ENCODE data around the gene LCNL1.
A peak's percentile ranks its signal among the peaks of the same experiment; 100 is the strongest.

The LCNL1 gene

DNA sequence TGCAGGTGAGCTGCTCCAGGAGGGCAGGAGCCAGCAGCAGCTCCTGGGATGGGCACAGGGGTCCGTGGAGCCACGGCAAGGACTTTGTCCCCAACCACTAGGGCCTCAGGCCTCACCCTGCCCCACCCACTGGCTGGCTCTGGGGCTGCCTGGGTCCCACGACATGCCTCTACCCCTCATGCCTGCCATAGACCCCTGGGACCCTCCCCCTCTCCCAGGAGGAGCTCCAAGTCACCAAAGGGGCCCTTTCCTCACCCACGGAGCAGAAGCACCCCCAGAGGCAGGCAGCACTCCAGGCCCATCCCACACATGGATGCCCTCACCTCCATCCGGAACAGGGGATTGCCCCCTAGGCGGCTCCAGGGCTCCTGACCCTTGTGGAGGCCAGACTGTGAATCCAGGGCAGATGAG is 38.8 kb downstream of the LCNL1 start:
- H3K27me3 Mint-ChIP-seq, result no peaks in the 10 kb centered on the region
- H3K9me3 Mint-ChIP-seq, result no peaks in the 10 kb centered on the region
- DNase-seq (no peak), ATAC-seq (replicated peaks) (no peak)
- H3K4me1 Mint-ChIP-seq (ENCODE audit: low read depth in 2 of 2), result peaks cover 6 to 22% of the 10 kb centered on the region in 2 donors
- H3K4me3 Mint-ChIP-seq, result peak overlapping the region in 1 of 2 donors; percentile 18
- H3K27ac Mint-ChIP-seq, result peak overlapping the region; percentile 41 to 71
- H3K36me3 Mint-ChIP-seq (ENCODE audit: insufficient read depth), result peaks cover 10% of the 10 kb centered on the region

GRCh38 chr9:137021979-137022661 is 39.3 kb downstream of the LCNL1 start:
- ATAC-seq (replicated peaks), result peak; percentile 85
- H3K4me3 Mint-ChIP-seq, result peak overlapping the region in 1 of 2 donors; percentile 18
- peak overlapping the region; percentile 41 to 71 for H3K27ac Mint-ChIP-seq

GRCh38 chr9:137022662-137023008 is 39.8 kb downstream of the LCNL1 start:
- Mint-ChIP-seq H3K9me3 (no peaks in the 10 kb centered on the region), H3K4me3 (no peak overlapping the region), H3K27me3 (no peaks in the 10 kb centered on the region), H3K4me1 (ENCODE audit: low read depth in 2 of 2) (peaks cover 14 to 30% of the 10 kb centered on the region in 2 donors), H3K36me3 (ENCODE audit: insufficient read depth) (peaks cover 14% of the 10 kb centered on the region), H3K27ac (no peak overlapping the region)
- no peak for DNase-seq
- ATAC-seq (replicated peaks), result no peak

More at GRCh38 chr9:137021979-137022661, 39.3 kb downstream of the LCNL1 start:
- Mint-ChIP-seq H3K9me3 (no peaks in the 10 kb centered on the region), H3K4me1 (ENCODE audit: low read depth in 2 of 2) (peaks cover 11 to 27% of the 10 kb centered on the region in 2 donors), H3K36me3 (ENCODE audit: insufficient read depth) (peaks cover 11% of the 10 kb centered on the region), H3K27me3 (no peaks in the 10 kb centered on the region)
- peak; percentile 58 to 71 (median 68) for DNase-seq

GRCh38 chr9:137023157-137023556 is 40.4 kb downstream of the LCNL1 start:
- Mint-ChIP-seq H3K27ac (no peak overlapping the region), H3K27me3 (no peaks in the 10 kb centered on the region), H3K9me3 (no peaks in the 10 kb centered on the region), H3K4me1 (ENCODE audit: low read depth in 2 of 2) (peaks cover 14 to 30% of the 10 kb centered on the region in 2 donors), H3K36me3 (ENCODE audit: insufficient read depth) (peaks cover 14% of the 10 kb centered on the region), H3K4me3 (no peak overlapping the region)
- ATAC-seq (replicated peaks) (no peak), DNase-seq (no peak)

DNA sequence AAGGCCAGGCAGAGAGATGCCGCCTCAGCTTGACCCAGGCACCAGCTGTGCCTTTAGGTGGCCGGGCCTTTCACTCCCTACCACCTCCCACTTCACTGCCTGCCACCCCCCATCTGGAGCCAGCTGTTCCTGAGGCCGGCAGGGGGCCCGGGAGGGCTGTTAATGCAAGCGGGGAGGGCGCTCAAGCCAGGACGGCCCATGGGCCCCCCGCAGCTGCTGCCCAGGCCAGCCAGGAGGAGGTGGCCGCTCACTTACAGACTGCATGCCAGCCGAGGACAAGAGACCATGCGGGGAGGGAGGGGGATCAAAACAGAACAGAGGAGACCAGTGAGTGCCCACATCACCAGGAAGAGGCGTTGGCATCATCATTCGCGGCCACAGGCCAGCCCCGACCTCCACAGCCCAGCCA is 40.8 kb downstream of the LCNL1 start:
- H3K9me3 Mint-ChIP-seq, result no peaks in the 10 kb centered on the region
- no peak overlapping the region for H3K4me3 Mint-ChIP-seq
- H3K27ac Mint-ChIP-seq, result no peak overlapping the region
- DNase-seq (no peak), ATAC-seq (replicated peaks) (no peak)
- no peaks in the 10 kb centered on the region for H3K27me3 Mint-ChIP-seq
- peaks cover 15% of the 10 kb centered on the region for H3K36me3 Mint-ChIP-seq (ENCODE audit: insufficient read depth)
- H3K4me1 Mint-ChIP-seq (ENCODE audit: low read depth in 2 of 2), result peaks cover 14 to 29% of the 10 kb centered on the region in 2 donors

DNA sequence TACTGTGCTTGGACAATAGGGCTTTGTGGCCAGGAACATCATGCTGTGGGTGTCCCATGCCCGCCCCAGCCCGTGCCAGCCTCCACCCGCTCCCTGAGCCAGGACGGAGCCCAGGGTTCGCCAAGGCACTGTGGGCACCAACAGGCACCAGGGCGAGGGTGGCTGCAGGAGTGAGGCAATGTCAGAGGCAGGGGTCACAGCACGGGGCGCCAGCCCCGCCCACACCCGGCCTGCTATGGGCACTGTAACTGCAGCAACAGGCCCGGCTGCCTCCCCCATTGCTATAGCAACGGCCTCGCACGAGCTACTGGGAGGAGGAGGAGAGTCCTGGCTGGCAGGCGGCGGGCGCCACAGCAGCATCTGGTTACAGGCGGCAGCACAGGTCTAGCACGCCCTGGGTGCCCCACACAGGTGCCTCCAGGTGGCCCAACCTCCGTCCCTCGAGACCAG is 42.7 kb downstream of the LCNL1 start:
- Mint-ChIP-seq H3K27ac (no peak overlapping the region), H3K9me3 (no peaks in the 10 kb centered on the region), H3K36me3 (ENCODE audit: insufficient read depth) (peaks cover 33% of the 10 kb centered on the region), H3K27me3 (no peaks in the 10 kb centered on the region), H3K4me3 (peak overlapping the region; percentile 6 to 91), H3K4me1 (ENCODE audit: low read depth in 2 of 2) (peaks cover 26 to 35% of the 10 kb centered on the region in 2 donors)
- no peak for ATAC-seq (replicated peaks)
- DNase-seq, result no peak

DNA sequence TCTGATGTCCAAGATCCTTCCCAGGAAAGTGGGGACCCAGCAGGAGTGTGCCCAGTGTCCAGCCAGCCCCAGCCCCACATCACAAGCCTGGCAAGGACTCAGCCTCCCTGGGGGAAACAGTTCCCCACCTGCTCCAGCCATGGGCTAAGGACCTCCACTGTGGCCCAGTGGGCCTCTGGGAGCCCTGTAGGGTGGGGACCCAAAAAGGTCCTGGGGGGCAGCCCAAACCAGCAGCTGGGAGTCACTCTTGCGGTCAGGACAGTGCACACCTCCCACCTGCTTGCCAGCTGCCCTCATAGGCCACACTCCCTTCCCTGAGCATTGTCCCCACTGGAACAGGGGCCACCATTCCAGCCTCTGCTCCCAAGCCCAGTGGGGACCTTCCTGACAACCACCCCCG is 43.6 kb downstream of the LCNL1 start:
- peak overlapping the region in 1 of 2 donors; percentile 78 for H3K27ac Mint-ChIP-seq
- no peak for DNase-seq
- peak overlapping the region; percentile 90 to 91 for H3K4me3 Mint-ChIP-seq
- H3K9me3 Mint-ChIP-seq, result no peaks in the 10 kb centered on the region
- H3K4me1 Mint-ChIP-seq (ENCODE audit: low read depth in 2 of 2), result peaks cover 31 to 39% of the 10 kb centered on the region in 2 donors
- no peaks in the 10 kb centered on the region for H3K27me3 Mint-ChIP-seq
- peaks cover 38% of the 10 kb centered on the region for H3K36me3 Mint-ChIP-seq (ENCODE audit: insufficient read depth)
- no peak for ATAC-seq (replicated peaks)

DNA sequence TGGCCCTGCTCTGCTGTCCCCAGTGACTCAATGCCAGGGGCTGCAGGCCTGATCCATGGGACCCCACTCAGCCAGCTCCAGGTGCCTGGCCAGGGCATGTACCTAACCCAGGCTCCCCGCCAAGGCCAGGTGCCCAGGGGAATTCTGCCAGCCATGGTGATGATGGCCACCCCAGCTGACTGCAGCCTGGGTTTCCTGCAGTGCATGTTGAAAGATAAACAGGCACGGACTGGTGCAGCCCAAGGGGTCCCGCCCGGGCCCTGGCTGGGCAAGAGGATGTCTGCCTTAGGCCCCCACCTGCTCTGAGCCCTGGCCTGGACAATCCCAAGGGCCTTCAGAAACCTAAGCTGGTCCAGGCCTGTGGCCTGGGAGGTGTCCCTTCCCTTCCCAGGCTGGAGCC is 44.0 kb downstream of the LCNL1 start:
- H3K4me3 Mint-ChIP-seq, result peak overlapping the region; percentile 90 to 91
- peaks cover 33 to 39% of the 10 kb centered on the region in 2 donors for H3K4me1 Mint-ChIP-seq (ENCODE audit: low read depth in 2 of 2)
- H3K36me3 Mint-ChIP-seq (ENCODE audit: insufficient read depth), result peaks cover 38% of the 10 kb centered on the region
- ATAC-seq (replicated peaks), result no peak
- peak overlapping the region; percentile 60 to 78 for H3K27ac Mint-ChIP-seq
- no peak for DNase-seq
- H3K9me3 Mint-ChIP-seq, result no peaks in the 10 kb centered on the region
- no peaks in the 10 kb centered on the region for H3K27me3 Mint-ChIP-seq

GRCh38 chr9:137027369-137028262 is 44.8 kb downstream of the LCNL1 start, which contains the start of gene ABCA2:
Gene ABCA2, minus strand, starts transcription at chr9:137028237. Its CDS starts 97 bp downstream, at chr9:137028140.
- Mint-ChIP-seq H3K27me3 (no peaks in the 10 kb centered on the region), H3K9me3 (no peaks in the 10 kb centered on the region), H3K4me3 (peak within 1 kb of the TSS; percentile 90 to 94), H3K4me1 (ENCODE audit: low read depth in 2 of 2) (peaks cover 37 to 42% of the 10 kb centered on the region in 2 donors), H3K27ac (peak within 1 kb of the TSS; percentile 60 to 93), H3K36me3 (ENCODE audit: insufficient read depth) (peaks cover 36% of the 10 kb centered on the region)
- DNase-seq, result no peak
- no peak for ATAC-seq (replicated peaks)

GRCh38 chr9:137028263-137029057 is 45.7 kb downstream of the LCNL1 start:
- H3K27ac Mint-ChIP-seq, result peak overlapping the region; percentile 31 to 93

DNA sequence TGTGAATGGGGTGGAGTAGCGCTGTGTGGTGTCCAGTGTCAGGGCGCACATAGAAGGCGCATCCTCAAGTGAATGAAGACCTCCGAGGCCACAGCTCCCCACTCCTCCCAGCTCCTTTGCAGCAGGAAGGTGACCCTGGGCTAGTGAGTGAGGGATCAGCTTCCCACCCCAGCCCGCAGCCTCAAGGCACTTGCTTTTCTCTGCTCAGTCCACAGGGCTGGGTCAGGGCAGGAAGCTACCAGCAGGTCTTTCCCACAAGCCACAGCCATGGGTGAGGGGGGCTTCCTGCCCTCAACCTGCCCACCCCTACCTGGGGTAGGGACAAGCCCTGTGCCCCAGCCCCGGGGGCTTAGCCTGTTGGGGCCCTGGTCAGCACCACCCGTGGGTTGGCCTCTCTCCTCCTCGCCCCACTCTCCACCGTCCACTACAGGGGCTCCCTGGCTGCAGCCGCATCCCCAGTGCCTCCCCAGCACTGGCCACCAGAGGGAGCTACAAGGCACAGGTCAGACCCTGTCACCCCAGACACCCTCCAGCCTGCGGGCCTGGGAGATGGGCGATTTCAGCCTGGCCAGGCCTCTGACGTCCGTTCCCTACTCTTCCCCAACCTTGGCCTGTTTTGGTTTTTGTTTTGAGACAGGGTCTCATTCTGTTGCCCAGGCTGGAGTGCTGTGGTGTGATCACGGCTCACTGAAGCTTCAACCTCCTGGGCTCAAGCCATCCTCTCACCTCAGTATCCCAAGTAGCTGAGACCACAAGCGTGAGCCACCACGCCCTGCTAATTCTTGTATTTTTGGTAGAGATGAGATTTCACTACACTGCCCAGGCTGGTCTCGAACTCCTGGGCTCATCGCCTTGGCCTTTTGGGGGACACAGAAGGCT is 46.5 kb downstream of the LCNL1 start:
- no peaks in the 10 kb centered on the region for H3K27me3 Mint-ChIP-seq
- peak overlapping the region; percentile 31 to 93 for H3K27ac Mint-ChIP-seq
- ATAC-seq (replicated peaks) (peak; percentile 15), DNase-seq (peak; percentile 61 to 68 (median 63))
- no peaks in the 10 kb centered on the region for H3K9me3 Mint-ChIP-seq
- H3K4me3 Mint-ChIP-seq, result peak overlapping the region; percentile 86 to 94
- peaks cover 36% of the 10 kb centered on the region for H3K36me3 Mint-ChIP-seq (ENCODE audit: insufficient read depth)
- peaks cover 48 to 49% of the 10 kb centered on the region in 2 donors for H3K4me1 Mint-ChIP-seq (ENCODE audit: low read depth in 2 of 2)

More at GRCh38 chr9:137028263-137029057, 45.7 kb downstream of the LCNL1 start:
- Mint-ChIP-seq H3K9me3 (no peaks in the 10 kb centered on the region), H3K27me3 (no peaks in the 10 kb centered on the region), H3K4me3 (peak overlapping the region; percentile 86 to 94), H3K36me3 (ENCODE audit: insufficient read depth) (peaks cover 36% of the 10 kb centered on the region), H3K4me1 (ENCODE audit: low read depth in 2 of 2) (peaks cover 42 to 47% of the 10 kb centered on the region in 2 donors)
- ATAC-seq (replicated peaks) (peak; percentile 54), DNase-seq (peak; percentile 55 to 66 (median 63))

- H3K27ac Mint-ChIP-seq, result peak overlapping the region; percentile 41 to 93
- no peaks in the 10 kb centered on the region for H3K9me3 Mint-ChIP-seq
- no peaks in the 10 kb centered on the region for H3K27me3 Mint-ChIP-seq
Measured at GRCh38 chr9:137030006-137030405, 47.2 kb downstream of the LCNL1 start.

More at GRCh38 chr9:137030006-137030405, 47.2 kb downstream of the LCNL1 start:
- DNase-seq (no peak), ATAC-seq (replicated peaks) (no peak)
- Mint-ChIP-seq H3K4me3 (peak overlapping the region; percentile 86 to 94), H3K36me3 (ENCODE audit: insufficient read depth) (peaks cover 33% of the 10 kb centered on the region), H3K4me1 (ENCODE audit: low read depth in 2 of 2) (peaks cover 51 to 55% of the 10 kb centered on the region in 2 donors)
